WERI-Rb-1 (cell line): Measurements from ENCODE around the gene FUZ.

Experiments
- DNase-seq: peaks from one replicate; pipeline ENCODE4 v3.0.0-alpha.2; 2020
- H3K27ac ChIP-seq: fragments of 250-450 bp; sonication (Bioruptor Pico); 2 replicates; pipeline ENCODE4 v1.5.1; 2020; ENCODE audit warnings: mild to moderate bottlenecking, moderate library complexity
- H3K27me3 ChIP-seq: fragments of 250-450 bp; sonication (Bioruptor Pico); 2 replicates; pipeline ENCODE4 v1.5.1; 2021; ENCODE audit warnings: mild to moderate bottlenecking, low read depth, moderate library complexity; ENCODE audit not compliant: insufficient read depth, severe bottlenecking
- H3K36me3 ChIP-seq: fragments of 250-450 bp; sonication (Bioruptor Pico); 2 replicates; pipeline ENCODE4 v1.5.1; 2020; ENCODE audit warnings: mild to moderate bottlenecking, moderate library complexity
- H3K4me3 ChIP-seq: 2 replicates; pipeline ENCODE4 v1.5.1; 2011; ENCODE audit warnings: low read depth, mild to moderate bottlenecking, control low read depth, low read length
- H3K9me3 ChIP-seq: fragments of 250-450 bp; sonication (Bioruptor Pico); 2 replicates; pipeline ENCODE4 v1.5.1; 2021; ENCODE audit warnings: mild to moderate bottlenecking, moderate library complexity; ENCODE audit not compliant: severe bottlenecking
- CTCF ChIP-seq: IDR thresholded peaks from 2 replicates; pipeline ENCODE4 v1.5.1; 2011; ENCODE audit warnings: low read depth, mild to moderate bottlenecking, control low read depth, inconsistent platforms, low read length

The FUZ gene

GRCh38 chr19:49855676-49856573 is 42.8 kb upstream of the FUZ start:
- no peak for DNase-seq
- no peak for TF ChIP-seq CTCF
- no peak overlapping the region for H3K27ac ChIP-seq
- no peaks in the 10 kb centered on the region for H3K27me3 ChIP-seq
- H3K9me3 ChIP-seq, result no peaks in the 10 kb centered on the region
- no peak overlapping the region for H3K4me3 ChIP-seq
- peaks cover 85% of the 10 kb centered on the region for H3K36me3 ChIP-seq

- DNase-seq, result no peak
- no peak for TF ChIP-seq CTCF
- Histone ChIP-seq H3K4me3 (no peak overlapping the region), H3K9me3 (no peaks in the 10 kb centered on the region), H3K36me3 (peaks cover 79% of the 10 kb centered on the region), H3K27ac (no peak overlapping the region), H3K27me3 (no peaks in the 10 kb centered on the region)
Measured at GRCh38 chr19:49855277-49855675, 42.2 kb upstream of the FUZ start.

- TF ChIP-seq CTCF, result no peak
- Histone ChIP-seq H3K4me3 (no peak overlapping the region), H3K27me3 (no peaks in the 10 kb centered on the region), H3K9me3 (no peaks in the 10 kb centered on the region), H3K36me3 (peaks cover 72% of the 10 kb centered on the region), H3K27ac (no peak overlapping the region)
- no peak for DNase-seq
Measured at GRCh38 chr19:49854378-49855263, 41.5 kb upstream of the FUZ start.

GRCh38 chr19:49853852-49854377 is 40.8 kb upstream of the FUZ start:
- Histone ChIP-seq H3K36me3 (peaks cover 65% of the 10 kb centered on the region), H3K4me3 (no peak overlapping the region), H3K27me3 (no peaks in the 10 kb centered on the region), H3K27ac (no peak overlapping the region), H3K9me3 (no peaks in the 10 kb centered on the region)
- DNase-seq, result no peak
- TF ChIP-seq CTCF, result no peak

GRCh38 chr19:49852631-49853126 is 39.6 kb upstream of the FUZ start:
- Histone ChIP-seq H3K27ac (no peak overlapping the region), H3K36me3 (peaks cover 53% of the 10 kb centered on the region), H3K4me3 (peak overlapping the region; percentile 70; the same call in 1 of the 2 replicates), H3K27me3 (no peaks in the 10 kb centered on the region), H3K9me3 (no peaks in the 10 kb centered on the region)
- no peak for DNase-seq
- TF ChIP-seq CTCF, result no peak
